Panc1 (cell line): Measurements from ENCODE around the gene MST1.

Experiments
- SIN3A ChIP-seq: IDR thresholded peaks from 2 replicates; pipeline ENCODE4 v1.6.1; 2012; ENCODE audit warnings: low read depth, mild to moderate bottlenecking, low read length, moderate library complexity, borderline replicate concordance; ENCODE audit not compliant: insufficient read depth
- TF ChIP-seq, protein P1 (sequence below): fragments of 450-650 bp; IDR thresholded peaks from 2 replicates; pipeline ENCODE4 v1.5.1; 2017; ENCODE audit warnings: mild to moderate bottlenecking

DNA sequence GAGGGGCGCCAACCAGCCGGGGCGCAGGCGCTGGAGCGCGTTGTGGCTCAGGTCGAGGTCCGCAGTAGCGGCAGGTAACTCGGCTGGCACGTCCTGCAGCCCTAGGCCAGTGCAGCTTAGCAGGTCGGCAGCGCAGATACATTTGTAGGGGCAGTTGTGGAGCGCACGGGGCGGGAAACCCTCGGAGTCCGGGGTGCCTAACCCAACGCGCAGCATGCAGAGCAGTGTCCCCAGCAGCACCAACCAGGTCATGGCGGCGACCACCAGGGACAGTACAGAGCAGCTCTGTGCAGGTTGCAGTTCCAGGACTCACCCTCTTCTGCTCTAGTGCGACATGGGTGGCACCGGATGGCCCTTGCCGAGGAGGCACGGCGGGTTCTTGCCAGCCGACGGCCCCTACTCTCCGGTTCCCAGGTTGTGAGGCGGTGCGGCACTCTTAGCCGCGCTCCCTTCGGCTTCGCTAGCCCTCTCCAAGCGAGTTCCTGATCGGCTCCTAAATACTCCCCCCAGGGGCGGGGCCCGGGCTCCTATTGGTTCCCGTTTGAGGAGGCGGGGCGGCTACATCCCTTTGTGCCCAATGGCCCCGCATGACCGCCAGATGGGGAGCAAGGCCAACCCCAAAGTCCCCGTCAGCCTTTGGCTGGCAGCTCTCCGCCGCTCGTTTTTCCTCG lies 30.1 kb upstream of the MST1 start, which contains the start of gene AMIGO3:
- TF ChIP-seq, protein P1, sequence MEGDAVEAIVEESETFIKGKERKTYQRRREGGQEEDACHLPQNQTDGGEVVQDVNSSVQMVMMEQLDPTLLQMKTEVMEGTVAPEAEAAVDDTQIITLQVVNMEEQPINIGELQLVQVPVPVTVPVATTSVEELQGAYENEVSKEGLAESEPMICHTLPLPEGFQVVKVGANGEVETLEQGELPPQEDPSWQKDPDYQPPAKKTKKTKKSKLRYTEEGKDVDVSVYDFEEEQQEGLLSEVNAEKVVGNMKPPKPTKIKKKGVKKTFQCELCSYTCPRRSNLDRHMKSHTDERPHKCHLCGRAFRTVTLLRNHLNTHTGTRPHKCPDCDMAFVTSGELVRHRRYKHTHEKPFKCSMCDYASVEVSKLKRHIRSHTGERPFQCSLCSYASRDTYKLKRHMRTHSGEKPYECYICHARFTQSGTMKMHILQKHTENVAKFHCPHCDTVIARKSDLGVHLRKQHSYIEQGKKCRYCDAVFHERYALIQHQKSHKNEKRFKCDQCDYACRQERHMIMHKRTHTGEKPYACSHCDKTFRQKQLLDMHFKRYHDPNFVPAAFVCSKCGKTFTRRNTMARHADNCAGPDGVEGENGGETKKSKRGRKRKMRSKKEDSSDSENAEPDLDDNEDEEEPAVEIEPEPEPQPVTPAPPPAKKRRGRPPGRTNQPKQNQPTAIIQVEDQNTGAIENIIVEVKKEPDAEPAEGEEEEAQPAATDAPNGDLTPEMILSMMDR, result no peak; the same call in 1 of the 2 replicates
- no peak for TF ChIP-seq SIN3A
